Glutamatergic neuron (in vitro differentiated cells): Measurements from ENCODE around the gene LIPA. TPM values are rescaled to one million over a fixed set of nuclear protein-coding genes. Genes with fewer than 3 reads are reported as not detected.
"Not testable (repeated sequence)": the region's sequence is repeated elsewhere in the genome, so short reads cannot be mapped to it uniquely, and the experiment has no call there.

ENCODE experiments used
- DNase-seq: peaks from one replicate; pipeline ENCODE4 v3.0.0; 2022
- H3K27ac Mint-ChIP-seq: one replicate; pipeline ENCODE4 v1.8.0; 2020; ENCODE audit warnings: mild to moderate bottlenecking, mixed read lengths, inconsistent platforms; ENCODE audit not compliant: unreplicated experiment
- H3K27me3 Mint-ChIP-seq: one replicate; pipeline ENCODE4 v1.8.0; 2020; ENCODE audit warnings: mild to moderate bottlenecking, moderate library complexity, mixed read lengths, inconsistent platforms; ENCODE audit not compliant: unreplicated experiment
- H3K36me3 Mint-ChIP-seq: one replicate; pipeline ENCODE4 v1.8.0; 2020; ENCODE audit warnings: mild to moderate bottlenecking, mixed read lengths, inconsistent platforms; ENCODE audit not compliant: unreplicated experiment
- H3K4me1 Mint-ChIP-seq: one replicate; pipeline ENCODE4 v1.8.0; 2020; ENCODE audit warnings: mild to moderate bottlenecking, low read depth, mixed read lengths, inconsistent platforms; ENCODE audit not compliant: unreplicated experiment
- H3K4me3 Mint-ChIP-seq: one replicate; pipeline ENCODE4 v1.8.0; 2020; ENCODE audit warnings: mild to moderate bottlenecking, mixed read lengths, inconsistent platforms; ENCODE audit not compliant: unreplicated experiment
- H3K9me3 Mint-ChIP-seq: one replicate; pipeline ENCODE4 v1.8.0; 2020; ENCODE audit warnings: mild to moderate bottlenecking, moderate library complexity, mixed read lengths, inconsistent platforms; ENCODE audit not compliant: unreplicated experiment
- CTCF ChIP-seq: fragments of 200-600 bp; sonication (generic); IDR thresholded peaks from one replicate; pipeline ENCODE4 v1.5.0; 2021; ENCODE audit not compliant: partially characterized antibody, unreplicated experiment
- total RNA-seq: library from RNA; stranded (reverse); fragmentation: NEBNext Ultra II Directional; extraction: Animal tissue kit (Norgen Biotek cat#: 25700); gene quantifications from one replicate; pipeline ENCODE4 v1.2.1, GENCODE V29; 2021; ENCODE audit not compliant: unreplicated experiment

LIPA gene
- total RNA-seq, 1 donor from 2014 or later: 22.0 TPM

- DNase-seq: no peak
- Mint-ChIP-seq H3K4me3 (no peak overlapping the region), H3K27ac (no peak overlapping the region), H3K36me3 (no peaks in the 10 kb centered on the region), H3K27me3 (no peaks in the 10 kb centered on the region), H3K4me1 (peaks cover 6% of the 10 kb centered on the region), H3K9me3 (no peaks in the 10 kb centered on the region)
- TF ChIP-seq CTCF: no peak
Observed at GRCh38 chr10:89175816-89176215, 75.8 kb downstream of the LIPA start.

- Mint-ChIP-seq H3K27ac (no peak overlapping the region), H3K27me3 (no peaks in the 10 kb centered on the region), H3K4me1 (peaks cover 9% of the 10 kb centered on the region), H3K9me3 (no peaks in the 10 kb centered on the region), H3K36me3 (no peaks in the 10 kb centered on the region), H3K4me3 (no peak overlapping the region)
- no peak for DNase-seq
- TF ChIP-seq CTCF: no peak
Observed at GRCh38 chr10:89173075-89173474, 78.5 kb downstream of the LIPA start.

- H3K36me3 Mint-ChIP-seq: no peaks in the 10 kb centered on the region
- no peak overlapping the region for H3K4me3 Mint-ChIP-seq
- H3K27me3 Mint-ChIP-seq: no peaks in the 10 kb centered on the region
- no peaks in the 10 kb centered on the region for H3K9me3 Mint-ChIP-seq
- DNase-seq: no peak
- no peak for TF ChIP-seq CTCF
- peaks cover 9% of the 10 kb centered on the region for H3K4me1 Mint-ChIP-seq
- H3K27ac Mint-ChIP-seq: peak overlapping the region; percentile 15
Observed at GRCh38 chr10:89171996-89172395, 79.6 kb downstream of the LIPA start.

GRCh38 chr10:89171263-89171872, 80.2 kb downstream of the LIPA start:
- Mint-ChIP-seq H3K4me1 (peaks cover 9% of the 10 kb centered on the region), H3K36me3 (no peaks in the 10 kb centered on the region), H3K27ac (no peak overlapping the region), H3K4me3 (no peak overlapping the region), H3K27me3 (no peaks in the 10 kb centered on the region), H3K9me3 (no peaks in the 10 kb centered on the region)
- DNase-seq: no peak
- no peak for TF ChIP-seq CTCF

- not testable (repeated sequence) for DNase-seq, H3K4me3 Mint-ChIP-seq, H3K36me3 Mint-ChIP-seq, H3K27ac Mint-ChIP-seq, H3K9me3 Mint-ChIP-seq, H3K4me1 Mint-ChIP-seq, H3K27me3 Mint-ChIP-seq
Observed at GRCh38 chr10:89168354-89168900, 83.1 kb downstream of the LIPA start.
